GM21526 (cell line): ENCODE data around the gene TGM1.

ENCODE experiments used
- ATAC-seq: cut with Tn5 transposase; IDR thresholded peaks from one replicate; pipeline ENCODE4 v1.9.1; 2021; ENCODE audit warnings: moderate library complexity; ENCODE audit not compliant: unreplicated experiment, low FRiP score

The TGM1 gene

GRCh38 chr14:24271134-24271833 is 8.3 kb upstream of the TGM1 start, which contains the start of gene RABGGTA:
Gene RABGGTA, minus strand, starts transcription at chr14:24271597. Its CDS starts 482 bp downstream, at chr14:24271115.
- peak; percentile 75 for ATAC-seq

GRCh38 chr14:24270537-24271133 is 7.7 kb upstream of the TGM1 start:
- no peak for ATAC-seq

- no peak for ATAC-seq
Observed at GRCh38 chr14:24269910-24270536, 7.0 kb upstream of the TGM1 start.

- ATAC-seq = no peak
Observed at GRCh38 chr14:24269368-24269767, 6.4 kb upstream of the TGM1 start.

- ATAC-seq = no peak
Observed at GRCh38 chr14:24268225-24268624, 5.2 kb upstream of the TGM1 start.

- ATAC-seq = no peak
Observed at GRCh38 chr14:24267516-24267915, 4.5 kb upstream of the TGM1 start.

- ATAC-seq = no peak
Observed at GRCh38 chr14:24266344-24267244, 3.6 kb upstream of the TGM1 start.

GRCh38 chr14:24264298-24264697 is 1.3 kb upstream of the TGM1 start:
- no peak for ATAC-seq

GRCh38 chr14:24263848-24264247 is 871 bp upstream of the TGM1 start:
- ATAC-seq = no peak

GRCh38 chr14:24261969-24262327 is 1.0 kb downstream of the TGM1 start:
- ATAC-seq = no peak

GRCh38 chr14:24261256-24261968 is 1.6 kb downstream of the TGM1 start:
- no peak for ATAC-seq

- ATAC-seq = no peak
Observed at GRCh38 chr14:24260780-24261157, 2.2 kb downstream of the TGM1 start.

- ATAC-seq = no peak
Observed at GRCh38 chr14:24260026-24260779, 2.8 kb downstream of the TGM1 start.

GRCh38 chr14:24259282-24260025 is 3.5 kb downstream of the TGM1 start:
- ATAC-seq = no peak

- no peak for ATAC-seq
Observed at GRCh38 chr14:24258548-24259265, 4.3 kb downstream of the TGM1 start.

GRCh38 chr14:24258119-24258518 is 4.9 kb downstream of the TGM1 start:
- no peak for ATAC-seq

- no peak for ATAC-seq
Observed at GRCh38 chr14:24256960-24257359, 6.0 kb downstream of the TGM1 start.
